ENCODE measurements around the gene GNA12.

DNA sequence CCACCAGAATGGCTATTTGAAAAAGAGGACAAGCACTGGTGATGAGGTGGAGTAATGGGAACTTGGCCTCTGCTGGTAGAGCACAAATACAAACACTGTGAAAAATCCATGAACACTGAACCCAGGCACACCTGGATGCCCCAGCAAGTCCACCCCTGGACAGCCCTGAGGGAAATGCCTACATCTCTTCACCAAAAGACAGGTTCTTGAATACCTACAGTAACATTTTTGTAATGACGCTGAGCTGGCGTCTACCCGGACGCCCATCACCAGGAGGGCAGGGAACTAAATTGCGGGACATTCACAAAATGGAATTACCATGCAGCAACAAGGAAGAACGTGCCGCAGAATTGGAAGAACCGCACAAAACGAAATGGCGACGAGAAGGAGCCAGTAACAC lies 70.5 kb downstream of the GNA12 start:
- TF ChIP-seq POLR2A (IDR thresholded peaks at IDR 0.05), result no peak
- TF ChIP-seq, protein P1, sequence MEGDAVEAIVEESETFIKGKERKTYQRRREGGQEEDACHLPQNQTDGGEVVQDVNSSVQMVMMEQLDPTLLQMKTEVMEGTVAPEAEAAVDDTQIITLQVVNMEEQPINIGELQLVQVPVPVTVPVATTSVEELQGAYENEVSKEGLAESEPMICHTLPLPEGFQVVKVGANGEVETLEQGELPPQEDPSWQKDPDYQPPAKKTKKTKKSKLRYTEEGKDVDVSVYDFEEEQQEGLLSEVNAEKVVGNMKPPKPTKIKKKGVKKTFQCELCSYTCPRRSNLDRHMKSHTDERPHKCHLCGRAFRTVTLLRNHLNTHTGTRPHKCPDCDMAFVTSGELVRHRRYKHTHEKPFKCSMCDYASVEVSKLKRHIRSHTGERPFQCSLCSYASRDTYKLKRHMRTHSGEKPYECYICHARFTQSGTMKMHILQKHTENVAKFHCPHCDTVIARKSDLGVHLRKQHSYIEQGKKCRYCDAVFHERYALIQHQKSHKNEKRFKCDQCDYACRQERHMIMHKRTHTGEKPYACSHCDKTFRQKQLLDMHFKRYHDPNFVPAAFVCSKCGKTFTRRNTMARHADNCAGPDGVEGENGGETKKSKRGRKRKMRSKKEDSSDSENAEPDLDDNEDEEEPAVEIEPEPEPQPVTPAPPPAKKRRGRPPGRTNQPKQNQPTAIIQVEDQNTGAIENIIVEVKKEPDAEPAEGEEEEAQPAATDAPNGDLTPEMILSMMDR (IDR thresholded peaks at IDR 0.05), result no peak

Data from thyroid gland (tissue), 4 donors.